HCT116 (cell line): ENCODE data around the gene MSI2. TPM values are rescaled to one million over a fixed set of nuclear protein-coding genes. Genes with fewer than 3 reads are reported as not detected.

Experiments
- ATAC-seq: fragments of 200-7000 bp; cut with Tn5 transposase; 2 replicates; pipeline ENCODE4 v1.9.1; 2020; ENCODE audit warnings: mild to moderate bottlenecking, moderate library complexity
- BruUV-seq: library from RNA; stranded (reverse); fragments of 400-500 nt; replicated peaks from 2 replicates; lab custom pipeline; 2021; lab: Mats Ljungman, UMichigan
- CTCF ChIA-PET: fragments of 300-600 bp; sonication (Branson Sonifier 250); formaldehyde crosslinking; loops from one replicate; lab custom pipeline; 2021; ENCODE audit warnings: antibody characterized with exemption; lab: Charles Lee
- POLR2A ChIA-PET: fragments of 300-600, 350-600 bp; sonication (Branson Sonifier 250); formaldehyde crosslinking; loops from one replicate; lab custom pipeline; 2021; ENCODE audit warnings: antibody characterized with exemption; lab: Charles Lee
- RAD21 ChIA-PET, 2 experiments: fragments of 300-600 bp; sonication (Branson Sonifier 250); formaldehyde crosslinking; loops; one replicate each; lab custom pipeline; 2023; ENCODE audit warnings: low total read pairs in 2 of 2; ENCODE audit not compliant: uncharacterized antibody in 2 of 2, unreplicated experiment in 2 of 2, low non-redundant PET in 1 of 2; lab: Charles Lee
- DNase-seq: peaks from one replicate; pipeline ENCODE4 v3.0.0-alpha.2; 2010; ENCODE audit warnings: low read depth, low spot score
- H2AFZ ChIP-seq: fragments of 200-600 bp; shearing (Covaris generic), sonication (generic); 2 replicates; pipeline ENCODE4 v1.6.1; 2017; ENCODE audit warnings: low read depth, mixed run types, mixed read lengths, antibody characterized with exemption, low read length; ENCODE audit not compliant: poor library complexity, severe bottlenecking
- H3K27ac ChIP-seq: 2 replicates; pipeline ENCODE4 v1.5.1; 2012; ENCODE audit warnings: low read depth, low read length
- H3K27me3 ChIP-seq: fragments of 200-600 bp; sonication (generic); 2 replicates; pipeline ENCODE4 v1.6.1; 2016; ENCODE audit warnings: mixed run types, low read length, mixed read lengths; ENCODE audit not compliant: insufficient read depth
- H3K36me3 ChIP-seq, 2 experiments: fragments of 200-500 bp in 1 of 2; fragments of 200-600 bp in 1 of 2; sonication (Bioruptor generic) in 1 of 2; sonication (generic) in 1 of 2; 2 replicates each; pipeline versions ENCODE4 v1.5.1 to v1.6.1; 2014 to 2016; ENCODE audit warnings: low read length in 2 of 2, inconsistent platforms in 1 of 2, mixed read lengths in 1 of 2, mixed run types in 1 of 2; ENCODE audit not compliant: insufficient read depth in 2 of 2, control insufficient read depth in 1 of 2
- H3K4me1 ChIP-seq, 2 experiments: fragments of 200-600 bp in 1 of 2; sonication (generic) in 1 of 2; 2 replicates each; pipeline versions ENCODE4 v1.5.1 to v1.6.1; 2012 to 2017; ENCODE audit warnings: low read length in 2 of 2, inconsistent platforms in 1 of 2, mild to moderate bottlenecking in 1 of 2, mixed read lengths in 1 of 2, mixed run types in 1 of 2, moderate library complexity in 1 of 2; ENCODE audit not compliant: insufficient read depth in 2 of 2, control insufficient read depth in 1 of 2
- H3K4me2 ChIP-seq: fragments of 200-600 bp; sonication (generic); 2 replicates; pipeline ENCODE4 v1.6.1; 2017; ENCODE audit warnings: mixed run types, low read length, mixed read lengths
- H3K4me3 ChIP-seq, 2 experiments: fragments of 200-600 bp in 1 of 2; sonication (generic) in 1 of 2; replicated peaks in 1 of 2; 2 replicates each; pipeline ENCODE4 v1.5.1; 2011 to 2016; ENCODE audit warnings: low read length in 2 of 2, control low read depth in 1 of 2, low read depth in 1 of 2, mild to moderate bottlenecking in 1 of 2, mixed read lengths in 1 of 2, mixed run types in 1 of 2
- H3K79me2 ChIP-seq: fragments of 200-600 bp; sonication (generic); 2 replicates; pipeline ENCODE4 v1.6.1; 2017; ENCODE audit warnings: mild to moderate bottlenecking, mixed run types, low read length, moderate library complexity, mixed read lengths; ENCODE audit not compliant: insufficient read depth
- H3K9ac ChIP-seq: fragments of 200-600 bp; sonication (generic); 2 replicates; pipeline ENCODE4 v1.6.1; 2016; ENCODE audit warnings: low read length, mixed read lengths
- H3K9me2 ChIP-seq: fragments of 200-600 bp; sonication (generic), shearing (Covaris generic); 2 replicates; pipeline ENCODE4 v1.6.1; 2017; ENCODE audit warnings: mixed run types, mild to moderate bottlenecking, moderate library complexity; ENCODE audit not compliant: insufficient read depth
- H3K9me3 ChIP-seq, 2 experiments: fragments of 200-500 bp in 1 of 2; fragments of 200-600 bp in 1 of 2; sonication (Bioruptor generic) in 1 of 2; sonication (generic) in 1 of 2; 2 replicates each; pipeline ENCODE4 v1.6.1; 2014 to 2017; ENCODE audit warnings: low read length in 2 of 2, mixed read lengths in 2 of 2, inconsistent platforms in 1 of 2, low read depth in 1 of 2, mild to moderate bottlenecking in 1 of 2, mixed run types in 1 of 2, moderate library complexity in 1 of 2; ENCODE audit not compliant: control insufficient read depth in 1 of 2, insufficient read depth in 1 of 2
- H4K20me1 ChIP-seq: fragments of 200-600 bp; sonication (generic), shearing (Covaris generic); 2 replicates; pipeline ENCODE4 v1.6.1; 2017; ENCODE audit warnings: mixed run types, mild to moderate bottlenecking, moderate library complexity; ENCODE audit not compliant: insufficient read depth
- ATF3 ChIP-seq: IDR thresholded peaks from 2 replicates; pipeline ENCODE4 v1.6.1; 2012
- CEBPB ChIP-seq: IDR thresholded peaks from 2 replicates; pipeline ENCODE4 v1.6.1; 2012; ENCODE audit warnings: low read depth
- EGR1 ChIP-seq: IDR thresholded peaks from 2 replicates; pipeline ENCODE4 v1.6.1; 2012; ENCODE audit warnings: low read depth
- ELF1 ChIP-seq: IDR thresholded peaks from 2 replicates; pipeline ENCODE4 v1.6.1; 2012; ENCODE audit warnings: low read depth, borderline replicate concordance
- EZH2 ChIP-seq: fragments of 200-600 bp; sonication (generic); IDR thresholded peaks from 2 replicates; pipeline ENCODE4 v1.6.1; 2017; ENCODE audit warnings: antibody characterized with exemption, mixed run types
- EZH2phosphoT487 ChIP-seq: fragments of 200-600 bp; IDR thresholded peaks from 2 replicates; pipeline ENCODE4 v1.6.1; 2018; ENCODE audit warnings: antibody characterized with exemption, borderline replicate concordance
- FOSL1 ChIP-seq: IDR thresholded peaks from 2 replicates; pipeline ENCODE4 v1.6.1; 2012; ENCODE audit warnings: low read depth
- JUND ChIP-seq: IDR thresholded peaks from 2 replicates; pipeline ENCODE4 v1.6.1; 2012
- POLR2AphosphoS5 ChIP-seq: IDR thresholded peaks from 2 replicates; pipeline ENCODE4 v1.6.1; 2011; ENCODE audit warnings: mild to moderate bottlenecking, low read depth, low read length, moderate library complexity
- RAD21 ChIP-seq: IDR thresholded peaks from 2 replicates; pipeline ENCODE4 v1.6.1; 2012; ENCODE audit warnings: low read depth, mild to moderate bottlenecking
- REST ChIP-seq: IDR thresholded peaks from 2 replicates; pipeline ENCODE4 v1.6.1; 2012; ENCODE audit warnings: low read depth
- SP1 ChIP-seq: IDR thresholded peaks from 2 replicates; pipeline ENCODE4 v1.6.1; 2012; ENCODE audit warnings: low read depth
- TCF7L2 ChIP-seq: IDR thresholded peaks from 2 replicates; pipeline ENCODE4 v1.7.0; 2011; ENCODE audit warnings: borderline replicate concordance, inconsistent platforms; ENCODE audit not compliant: insufficient read depth, insufficient read length; ENCODE audit errors: extremely low read depth
- ZBTB33 ChIP-seq: IDR thresholded peaks from 2 replicates; pipeline ENCODE4 v1.6.1; 2011; ENCODE audit warnings: mild to moderate bottlenecking, low read length, moderate library complexity; ENCODE audit not compliant: insufficient replicate concordance; ENCODE audit errors: extremely low read depth
- ZFX ChIP-seq: fragments of 450-650 bp; IDR thresholded peaks from 2 replicates; pipeline ENCODE4 v1.6.1; 2017
- ZNF274 ChIP-seq: fragments of 200-500 bp; sonication (Bioruptor generic); IDR thresholded peaks from 2 replicates; pipeline ENCODE4 v1.6.1; 2014; ENCODE audit warnings: mild to moderate bottlenecking, low read depth, low read length, inconsistent platforms
- intact Hi-C: fragments of 100-400 bp; cut with micrococcal nuclease; formaldehyde crosslinking; loops from 2 replicates; pipeline ENCODE4 v1.10.0; 2022
- total RNA-seq: library from RNA; stranded (reverse); gene quantifications from one replicate; pipeline ENCODE4 v1.2.1, GENCODE V29; 2021; ENCODE audit not compliant: unreplicated experiment

MSI2 gene
- total RNA-seq, 1 experiment from 2014 or later, result 137 TPM

- intact Hi-C loops, result loop anchor here (5.0 kb wide), 3 partner anchors 233 to 513 kb away; no protein-coding TSS in a partner anchor
- CTCF ChIA-PET, result interaction anchor here (0.9 to 3.3 kb wide), 4 partner anchors 10 to 234 kb away, joined by 3 to 35 read pairs (median 11); no protein-coding TSS in a partner anchor
- Histone ChIP-seq H3K27me3 (no peaks in the 10 kb centered on the region), H4K20me1 (no peaks in the 10 kb centered on the region)
- TF ChIP-seq POLR2AphosphoS5 (no peak), ZNF274 (no peak), JUND (no peak), REST (no peak), ZBTB33 (no peak), EGR1 (no peak), ELF1 (no peak), CEBPB (no peak), RAD21 (no peak), EZH2phosphoT487 (no peak), TCF7L2 (no peak), ZFX (no peak), EZH2 (no peak), SP1 (no peak), FOSL1 (no peak), ATF3 (no peak)
- TF ChIP-seq, all 23 proteins: peak for 0
- no peak overlapping the region for H3K27ac ChIP-seq
- H3K9ac ChIP-seq, result no peak overlapping the region
- RAD21 ChIA-PET, result interaction anchor here in 1 of 2 experiments (1.7 kb wide), 1 partner anchor 72 kb away, joined by 4 read pairs; no protein-coding TSS in a partner anchor
- H3K9me3 ChIP-seq, result peaks cover 0 to 11% of the 10 kb centered on the region in 2 experiments; a peak in 1 of 4 replicates
- POLR2A ChIA-PET, result no interaction called here
- no peak for DNase-seq
- no TSS peak for BruUV-seq
- H3K4me3 ChIP-seq, result no peak overlapping the region
- H3K36me3 ChIP-seq, result no peaks in the 10 kb centered on the region
- no peak overlapping the region for H2AFZ ChIP-seq
- H3K9me2 ChIP-seq, result no peaks in the 10 kb centered on the region
- peaks cover 5 to 13% of the 10 kb centered on the region in 2 experiments; a peak in 3 of 4 replicates for H3K4me1 ChIP-seq
- ATAC-seq, result no peak
- H3K79me2 ChIP-seq, result no peaks in the 10 kb centered on the region
- H3K4me2 ChIP-seq, result no peak overlapping the region
These were observed 343.1 kb downstream of the MSI2 start for GRCh38 chr17:57599271-57600045.
